DND-41 (cell line): ENCODE data around the gene NFKB2.

Source experiments
- ATAC-seq: fragments of 200-7000 bp; cut with Tn5 transposase; 3 replicates; pipeline ENCODE4 v1.9.1; 2021; ENCODE audit warnings: low read depth; ENCODE audit not compliant: insufficient read depth
- DNase-seq: peaks from one replicate; pipeline ENCODE4 v3.0.0-alpha.2; 2020
- H2AFZ ChIP-seq: 2 replicates; pipeline ENCODE4 v1.6.0; 2012; ENCODE audit warnings: low read depth, low read length
- H3K27ac ChIP-seq: 2 replicates; pipeline ENCODE4 v1.5.1; 2012; ENCODE audit warnings: low read length, inconsistent platforms
- H3K27me3 ChIP-seq: fragments of 200-600 bp; sonication (generic); 2 replicates; pipeline ENCODE4 v1.6.0; 2012; ENCODE audit warnings: low read length, mild to moderate bottlenecking, inconsistent platforms; ENCODE audit not compliant: insufficient read depth, poor library complexity
- H3K36me3 ChIP-seq: 2 replicates; pipeline ENCODE4 v1.5.1; 2012; ENCODE audit warnings: low read length, inconsistent platforms; ENCODE audit not compliant: insufficient read depth
- H3K4me1 ChIP-seq: 2 replicates; pipeline ENCODE4 v1.5.1; 2012; ENCODE audit warnings: mild to moderate bottlenecking, low read length; ENCODE audit not compliant: insufficient read depth
- H3K4me2 ChIP-seq: 2 replicates; pipeline ENCODE4 v1.6.0; 2012; ENCODE audit warnings: mild to moderate bottlenecking, moderate library complexity, low read length, inconsistent platforms; ENCODE audit not compliant: insufficient read depth
- H3K4me3 ChIP-seq, 2 experiments: fragments of 200-600 bp in 1 of 2; shearing (Covaris generic) in 1 of 2; 2 replicates each; pipeline ENCODE4 v1.5.1; 2012 to 2016; ENCODE audit warnings: inconsistent platforms in 2 of 2, low read length in 2 of 2, mild to moderate bottlenecking in 2 of 2, low read depth in 1 of 2, moderate library complexity in 1 of 2
- H3K79me2 ChIP-seq: 2 replicates; pipeline ENCODE4 v1.6.0; 2012; ENCODE audit warnings: low read length, inconsistent platforms; ENCODE audit not compliant: insufficient read depth
- H3K9ac ChIP-seq: 2 replicates; pipeline ENCODE4 v1.6.0; 2012; ENCODE audit warnings: low read depth, mild to moderate bottlenecking, inconsistent platforms, low read length, moderate library complexity
- H3K9me3 ChIP-seq: 2 replicates; pipeline ENCODE4 v1.5.1; 2012; ENCODE audit warnings: low read length, moderate library complexity, mild to moderate bottlenecking, inconsistent platforms; ENCODE audit not compliant: insufficient read depth, severe bottlenecking
- H4K20me1 ChIP-seq: 2 replicates; pipeline ENCODE4 v1.6.0; 2012; ENCODE audit warnings: low read length; ENCODE audit not compliant: insufficient read depth
- EZH2 ChIP-seq: IDR thresholded peaks from 3 replicates; pipeline ENCODE4 v1.6.1; 2012; ENCODE audit warnings: borderline replicate concordance, low read depth, mild to moderate bottlenecking, moderate library complexity, low read length, inconsistent platforms; ENCODE audit not compliant: severe bottlenecking
- TF ChIP-seq, protein P1 (sequence below): IDR thresholded peaks from 2 replicates; pipeline ENCODE4 v1.5.1; 2012; ENCODE audit warnings: borderline replicate concordance, low read length, moderate library complexity, mild to moderate bottlenecking; ENCODE audit not compliant: poor library complexity, severe bottlenecking; ENCODE audit errors: extremely low read depth

Gene NFKB2

GRCh38 chr10:102400076-102400475, 4.6 kb downstream of the NFKB2 start:
- Histone ChIP-seq H4K20me1 (0 out of 2 replicates have a peak, but pooled peaks cover 3% of the 10 kb centered on the region), H3K9ac (peak overlapping the region; percentile 74), H2AFZ (peak overlapping the region; percentile 79), H3K79me2 (0 out of 2 replicates have a peak, but pooled peaks cover 2% of the 10 kb centered on the region), H3K4me1 (peaks cover 36% of the 10 kb centered on the region), H3K27ac (peak overlapping the region; percentile 66; the same call in 1 of the 2 replicates), H3K4me2 (peak overlapping the region; percentile 78), H3K4me3 (peak overlapping the region in 1 of 2 experiments; percentile 74; a peak in 2 of 4 replicates), H3K27me3 (no peaks in the 10 kb centered on the region), H3K9me3 (no peaks in the 10 kb centered on the region), H3K36me3 (no peaks in the 10 kb centered on the region)
- ATAC-seq (no peak), DNase-seq (no peak)
- TF ChIP-seq EZH2, result no peak
- TF ChIP-seq, protein P1, sequence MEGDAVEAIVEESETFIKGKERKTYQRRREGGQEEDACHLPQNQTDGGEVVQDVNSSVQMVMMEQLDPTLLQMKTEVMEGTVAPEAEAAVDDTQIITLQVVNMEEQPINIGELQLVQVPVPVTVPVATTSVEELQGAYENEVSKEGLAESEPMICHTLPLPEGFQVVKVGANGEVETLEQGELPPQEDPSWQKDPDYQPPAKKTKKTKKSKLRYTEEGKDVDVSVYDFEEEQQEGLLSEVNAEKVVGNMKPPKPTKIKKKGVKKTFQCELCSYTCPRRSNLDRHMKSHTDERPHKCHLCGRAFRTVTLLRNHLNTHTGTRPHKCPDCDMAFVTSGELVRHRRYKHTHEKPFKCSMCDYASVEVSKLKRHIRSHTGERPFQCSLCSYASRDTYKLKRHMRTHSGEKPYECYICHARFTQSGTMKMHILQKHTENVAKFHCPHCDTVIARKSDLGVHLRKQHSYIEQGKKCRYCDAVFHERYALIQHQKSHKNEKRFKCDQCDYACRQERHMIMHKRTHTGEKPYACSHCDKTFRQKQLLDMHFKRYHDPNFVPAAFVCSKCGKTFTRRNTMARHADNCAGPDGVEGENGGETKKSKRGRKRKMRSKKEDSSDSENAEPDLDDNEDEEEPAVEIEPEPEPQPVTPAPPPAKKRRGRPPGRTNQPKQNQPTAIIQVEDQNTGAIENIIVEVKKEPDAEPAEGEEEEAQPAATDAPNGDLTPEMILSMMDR, result no peak

- H3K27me3 ChIP-seq, result no peaks in the 10 kb centered on the region
- no peak overlapping the region for H3K4me2 ChIP-seq
- H3K79me2 ChIP-seq, result 0 out of 2 replicates have a peak, but pooled peaks cover 2% of the 10 kb centered on the region
- TF ChIP-seq EZH2, result no peak
- TF ChIP-seq, protein P1, result no peak
- H3K36me3 ChIP-seq, result no peaks in the 10 kb centered on the region
- H3K27ac ChIP-seq, result no peak overlapping the region
- no peaks in the 10 kb centered on the region for H3K9me3 ChIP-seq
- H3K9ac ChIP-seq, result no peak overlapping the region
- peaks cover 31% of the 10 kb centered on the region for H3K4me1 ChIP-seq
- no peak overlapping the region for H2AFZ ChIP-seq
- H4K20me1 ChIP-seq, result 0 out of 2 replicates have a peak, but pooled peaks cover 3% of the 10 kb centered on the region
- ATAC-seq (no peak), DNase-seq (no peak)
- H3K4me3 ChIP-seq, result no peak overlapping the region
Observed at GRCh38 chr10:102400598-102401341, 5.3 kb downstream of the NFKB2 start.

DNA sequence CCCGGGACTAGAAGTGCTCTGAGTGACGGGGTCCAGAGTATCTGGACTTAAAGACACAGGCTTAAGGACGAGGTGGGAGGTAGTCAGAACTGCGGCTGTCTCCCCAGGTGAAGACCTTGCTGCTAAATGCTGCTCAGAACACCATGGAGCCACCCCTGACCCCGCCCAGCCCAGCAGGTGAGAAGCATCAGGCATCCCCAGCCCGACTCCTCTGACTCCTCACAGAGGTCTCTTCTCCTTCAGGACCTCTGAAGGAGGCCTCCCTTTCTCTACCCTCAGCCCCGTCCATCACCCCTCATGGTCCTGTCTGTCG, 5.8 kb downstream of the NFKB2 start:
- DNase-seq (no peak), ATAC-seq (no peak)
- H4K20me1 ChIP-seq, result 0 out of 2 replicates have a peak, but pooled peaks cover 2% of the 10 kb centered on the region
- H3K27me3 ChIP-seq, result no peaks in the 10 kb centered on the region
- no peak for TF ChIP-seq EZH2
- TF ChIP-seq, protein P1, result no peak
- no peak overlapping the region for H3K9ac ChIP-seq
- H3K36me3 ChIP-seq, result no peaks in the 10 kb centered on the region
- H3K4me2 ChIP-seq, result no peak overlapping the region
- no peaks in the 10 kb centered on the region for H3K9me3 ChIP-seq
- H3K79me2 ChIP-seq, result no peaks in the 10 kb centered on the region
- no peak overlapping the region for H3K4me3 ChIP-seq
- H3K27ac ChIP-seq, result no peak overlapping the region
- peaks cover 26% of the 10 kb centered on the region for H3K4me1 ChIP-seq
- no peak overlapping the region for H2AFZ ChIP-seq
